Measurements from ENCODE around the gene ZAP70.

GRCh38 chr2:97775074-97775473 is 61.7 kb downstream of the ZAP70 start:
- TF ChIP-seq CTCF (IDR thresholded peaks at IDR 0.05) (no peak), ZFX (IDR thresholded peaks at IDR 0.05; ENCODE audit: borderline replicate concordance) (no peak)

All from 22Rv1 (cell line).